HG03095 (cell line): ENCODE measurements around the gene SLC35F1.
"Not testable (repeated sequence)": the region's sequence is repeated elsewhere in the genome, so short reads cannot be mapped to it uniquely, and the experiment has no call there.

Experiments used
- ATAC-seq: cut with Tn5 transposase; IDR thresholded peaks from one replicate; pipeline ENCODE4 v1.9.1; 2021; ENCODE audit warnings: moderate library complexity; ENCODE audit not compliant: unreplicated experiment

SLC35F1 gene

GRCh38 chr6:117906958-117907600 lies at the start of gene SLC35F1:
SLC35F1 (plus strand) TSS chr6:117907264.
- peak; percentile 80 for ATAC-seq

- ATAC-seq: not testable (repeated sequence)
Measured at GRCh38 chr6:117858601-117859000, 48.5 kb upstream of the SLC35F1 start.

GRCh38 chr6:117861545-117861944 lies 45.5 kb upstream of the SLC35F1 start:
- no peak for ATAC-seq

GRCh38 chr6:117866561-117866960 lies 40.5 kb upstream of the SLC35F1 start:
- ATAC-seq: no peak

GRCh38 chr6:117870486-117871242 lies 36.4 kb upstream of the SLC35F1 start:
- peak; percentile 91 for ATAC-seq

- ATAC-seq: no peak
Measured at GRCh38 chr6:117880824-117881223, 26.2 kb upstream of the SLC35F1 start.

GRCh38 chr6:117890172-117890571 lies 16.9 kb upstream of the SLC35F1 start:
- no peak for ATAC-seq

GRCh38 chr6:117906507-117906957 lies 532 bp upstream of the SLC35F1 start:
- ATAC-seq: peak; percentile 40

- no peak for ATAC-seq
Measured at GRCh38 chr6:117907601-117908245, 659 bp downstream of the SLC35F1 start.

- no peak for ATAC-seq
Measured at GRCh38 chr6:117908246-117909068, 1.4 kb downstream of the SLC35F1 start.

GRCh38 chr6:117909638-117910037 lies 2.6 kb downstream of the SLC35F1 start:
- ATAC-seq: no peak

- no peak for ATAC-seq
Measured at GRCh38 chr6:117910549-117910948, 3.5 kb downstream of the SLC35F1 start.

- no peak for ATAC-seq
Measured at GRCh38 chr6:117911150-117911549, 4.1 kb downstream of the SLC35F1 start.

- ATAC-seq: no peak
Measured at GRCh38 chr6:117911660-117912059, 4.6 kb downstream of the SLC35F1 start.

- no peak for ATAC-seq
Measured at GRCh38 chr6:117915846-117916245, 8.8 kb downstream of the SLC35F1 start.

GRCh38 chr6:117916483-117916882 lies 9.4 kb downstream of the SLC35F1 start:
- no peak for ATAC-seq

- no peak for ATAC-seq
Measured at GRCh38 chr6:117917176-117917575, 10.1 kb downstream of the SLC35F1 start.

GRCh38 chr6:117918454-117918853 lies 11.4 kb downstream of the SLC35F1 start:
- no peak for ATAC-seq

- ATAC-seq: no peak
Measured at GRCh38 chr6:117919275-117919674, 12.2 kb downstream of the SLC35F1 start.

GRCh38 chr6:117919775-117920729 lies 13.0 kb downstream of the SLC35F1 start:
- no peak for ATAC-seq
